GM19455 (cell line): Measurements from ENCODE around the gene FNDC8.
"Not testable (repeated sequence)": the region's sequence is repeated elsewhere in the genome, so short reads cannot be mapped to it uniquely, and the experiment has no call there.

Experiments used
- ATAC-seq: cut with Tn5 transposase; IDR thresholded peaks from one replicate; pipeline ENCODE4 v1.9.1; 2021; ENCODE audit not compliant: unreplicated experiment

The FNDC8 gene

DNA sequence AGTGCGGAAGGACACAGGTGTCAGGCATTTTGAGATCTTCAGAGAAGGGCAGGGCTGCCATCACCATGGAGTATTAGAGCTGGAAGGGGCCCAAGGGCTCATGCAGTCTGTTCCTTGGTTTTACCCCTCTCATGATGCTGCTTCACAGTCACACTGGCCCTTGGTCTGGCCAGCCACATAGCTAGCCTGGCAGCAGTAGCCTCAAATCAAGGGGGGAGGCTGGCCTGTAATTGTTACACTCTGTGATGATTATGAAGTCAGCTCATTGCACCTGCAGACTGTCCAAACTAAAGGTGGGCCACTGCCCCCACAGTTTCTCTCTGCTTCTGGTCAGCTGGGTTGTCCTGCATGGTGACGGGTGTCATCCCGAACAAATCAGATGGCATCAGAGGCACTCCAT is at the start of gene FNDC8:
FNDC8 (plus strand) TSS at position 301 of the 400 bp plus-strand sequence; CDS start at position 380, 79 bp downstream.
- no peak for ATAC-seq

- no peak for ATAC-seq
Observed at GRCh38 chr17:35073183-35073790, 48.1 kb upstream of the FNDC8 start.

DNA sequence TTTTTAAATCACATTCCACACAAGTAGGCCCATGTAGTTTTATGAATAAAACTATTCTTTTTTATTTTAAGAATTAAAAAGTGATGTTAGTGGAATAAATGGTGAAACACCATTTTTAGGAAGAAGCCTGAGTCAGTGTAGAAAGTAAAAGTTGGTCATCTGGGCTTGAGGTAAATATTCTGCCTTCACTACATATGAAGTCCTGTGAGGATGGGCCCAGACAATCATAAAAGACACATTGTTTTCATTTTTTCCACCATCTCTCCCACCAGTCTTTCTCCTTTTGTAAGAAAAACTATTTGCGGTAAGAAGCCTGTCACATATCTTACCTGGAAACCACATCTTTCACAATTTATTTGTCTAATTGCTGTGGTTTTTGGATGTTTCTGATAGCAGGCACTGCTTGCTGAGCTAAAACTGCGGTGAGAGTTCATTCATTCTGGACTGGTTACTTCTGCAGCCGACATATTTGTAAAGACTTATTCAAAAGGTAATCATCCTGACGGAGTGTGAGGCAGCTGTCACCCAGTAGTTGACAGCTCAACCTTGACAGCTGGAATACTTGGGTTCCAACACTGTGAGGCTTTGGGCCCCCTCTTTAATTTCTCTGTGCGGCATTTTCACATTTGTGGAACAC is 47.3 kb upstream of the FNDC8 start:
- no peak for ATAC-seq

DNA sequence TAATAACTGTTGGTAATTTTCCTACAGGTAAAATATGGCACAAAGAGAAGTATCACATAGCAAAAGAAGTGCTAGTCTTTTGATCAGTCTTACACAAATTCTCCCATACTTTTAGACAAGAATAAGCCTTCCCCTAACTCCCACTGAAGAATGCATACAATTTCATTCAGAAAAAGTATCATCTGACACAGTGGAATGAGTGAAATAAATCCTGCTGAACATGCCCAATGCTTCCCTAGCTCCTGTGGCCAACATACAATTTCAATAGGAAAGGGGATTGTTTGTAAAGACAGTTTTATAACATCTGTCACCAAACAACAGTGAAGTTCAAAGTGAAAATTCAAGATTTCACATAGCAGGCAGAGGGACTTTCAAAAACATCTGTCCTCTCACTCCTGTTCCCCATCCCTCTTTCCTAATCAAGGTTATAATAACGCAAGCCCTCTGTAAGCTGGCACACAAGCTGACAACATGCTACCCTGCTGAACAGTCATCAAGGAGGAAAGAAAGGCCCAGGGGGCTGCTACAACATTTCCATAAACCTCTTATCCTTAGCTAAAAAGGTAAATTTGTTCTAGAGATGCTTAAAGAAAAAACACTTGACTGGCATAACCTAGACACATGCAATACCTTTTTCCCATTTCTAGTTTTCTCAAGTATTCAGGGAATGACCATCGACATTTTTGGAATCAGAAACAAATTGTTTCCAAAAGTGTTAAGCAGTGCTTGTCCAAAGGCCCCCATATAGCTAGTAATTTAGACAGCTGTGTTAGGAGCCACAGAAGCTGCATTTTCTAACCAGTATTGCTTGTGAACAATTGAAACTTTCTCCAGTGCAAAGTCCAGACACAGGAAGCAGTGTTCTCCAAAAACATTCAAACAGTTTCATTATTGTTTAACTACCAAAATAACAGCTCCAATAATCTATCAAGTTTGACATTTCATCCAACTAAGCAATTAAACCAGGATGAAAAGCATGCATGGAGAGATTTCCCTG is 46.4 kb upstream of the FNDC8 start:
- ATAC-seq = no peak

- no peak for ATAC-seq
Observed at GRCh38 chr17:35076874-35077273, 44.5 kb upstream of the FNDC8 start.

GRCh38 chr17:35079547-35080423 is 41.6 kb upstream of the FNDC8 start:
- no peak for ATAC-seq

- peak; percentile 68 for ATAC-seq
Observed at GRCh38 chr17:35080536-35080935, 40.9 kb upstream of the FNDC8 start.

GRCh38 chr17:35081638-35082037 is 39.8 kb upstream of the FNDC8 start:
- no peak for ATAC-seq

DNA sequence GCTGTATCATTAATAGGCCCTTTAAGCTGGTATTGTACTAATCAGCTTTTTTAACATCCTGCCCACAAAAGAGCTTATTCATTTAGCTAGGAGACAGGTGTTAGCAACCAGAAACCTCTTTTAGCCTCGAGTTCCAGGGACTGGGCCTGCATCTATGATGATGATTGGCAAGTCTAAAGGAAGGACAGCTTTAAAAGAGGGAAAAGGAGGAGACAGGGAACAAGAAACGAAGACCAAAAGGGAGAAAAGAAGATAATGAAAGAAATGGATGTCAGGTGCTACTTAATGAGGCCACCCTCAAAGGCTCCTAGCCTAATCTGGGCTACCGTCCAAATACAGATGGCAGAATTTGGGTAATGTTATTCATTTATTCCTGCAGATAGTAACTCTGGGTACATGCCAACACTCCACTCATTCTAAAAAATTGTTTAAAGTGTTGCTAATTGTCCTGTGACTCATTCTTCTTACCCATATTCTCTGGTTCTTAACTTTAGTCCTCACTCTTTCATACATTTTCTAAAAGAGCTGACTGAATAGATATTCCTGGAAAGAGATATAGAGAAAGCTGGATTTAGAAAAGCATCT is 39.2 kb upstream of the FNDC8 start:
- no peak for ATAC-seq

GRCh38 chr17:35083071-35083470 is 38.3 kb upstream of the FNDC8 start:
- ATAC-seq = no peak

GRCh38 chr17:35084987-35085386 is 36.4 kb upstream of the FNDC8 start:
- ATAC-seq = no peak

- no peak for ATAC-seq
Observed at GRCh38 chr17:35086164-35086563, 35.3 kb upstream of the FNDC8 start.

DNA sequence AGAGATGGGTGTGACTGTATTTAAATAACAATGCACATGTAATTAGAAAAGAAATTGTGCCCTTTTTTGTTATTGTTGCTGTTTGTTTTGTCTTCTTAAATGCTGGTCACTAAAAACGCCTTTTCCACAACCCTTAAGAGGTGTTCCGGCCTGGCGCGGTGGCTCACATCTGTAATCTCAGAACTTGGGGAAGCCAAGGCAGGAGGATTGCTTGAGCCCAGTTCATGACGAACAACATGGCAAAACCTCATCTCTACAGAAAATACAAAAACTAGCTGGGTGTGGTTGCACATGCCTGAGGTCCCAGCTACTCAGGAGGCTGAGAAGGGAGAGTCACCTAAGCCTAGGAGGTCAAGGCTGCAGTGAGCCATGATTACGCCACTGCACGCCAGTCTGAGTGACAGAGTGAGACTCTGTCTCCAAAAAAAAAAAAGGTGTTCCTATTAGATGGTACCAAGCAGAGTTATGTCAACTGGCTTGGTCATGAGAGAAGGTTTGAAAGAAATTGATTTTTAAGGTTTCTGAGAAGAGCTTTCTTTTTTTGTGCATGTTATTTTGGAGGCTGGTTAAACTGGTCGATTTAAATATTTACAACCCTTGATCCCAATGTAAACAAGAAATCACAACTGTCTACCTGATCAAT is 34.4 kb upstream of the FNDC8 start:
- no peak for ATAC-seq

DNA sequence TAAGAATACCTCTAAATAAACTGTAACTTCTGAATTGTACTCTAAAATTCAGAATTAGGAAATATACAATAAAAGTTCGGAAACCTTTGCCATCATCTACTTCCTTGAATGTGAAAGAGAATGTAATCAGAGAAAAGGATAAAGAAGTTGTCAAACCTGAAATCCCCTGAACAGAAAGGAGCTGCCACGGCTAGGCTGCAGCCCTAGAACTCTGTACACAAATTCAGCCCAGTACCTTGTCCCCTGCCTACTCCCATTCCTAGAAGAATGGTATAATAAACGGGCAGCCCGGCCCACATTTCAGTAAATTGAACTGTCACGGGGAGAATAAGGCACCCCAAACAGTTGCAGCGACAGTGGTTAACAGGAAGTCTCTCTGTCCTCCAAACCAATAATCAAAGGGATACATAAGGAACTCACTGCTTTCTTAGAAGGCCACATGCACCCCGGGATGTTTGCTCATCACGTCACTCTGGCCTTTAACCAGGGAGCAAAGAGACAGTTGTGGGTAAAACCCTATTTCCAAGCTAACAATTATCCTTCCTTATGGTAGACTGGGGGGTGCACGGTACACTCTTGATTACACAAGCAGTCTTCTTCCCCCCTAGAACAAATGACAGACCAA is 33.6 kb upstream of the FNDC8 start:
- no peak for ATAC-seq

GRCh38 chr17:35088356-35088880 is 33.0 kb upstream of the FNDC8 start:
- no peak for ATAC-seq

GRCh38 chr17:35088881-35089585 is 32.4 kb upstream of the FNDC8 start:
- ATAC-seq = peak; percentile 69

- peak; percentile 24 for ATAC-seq
Observed at GRCh38 chr17:35089586-35090296, 31.7 kb upstream of the FNDC8 start.

- ATAC-seq = not testable (repeated sequence)
Observed at GRCh38 chr17:35090707-35091106, 30.7 kb upstream of the FNDC8 start.
